HS-5 (cell line): ENCODE data around the gene EPHA10.
"Not testable (repeated sequence)": the region's sequence is repeated elsewhere in the genome, so short reads cannot be mapped to it uniquely, and the experiment has no call there.

Experiments used
- DNase-seq: peaks from one replicate; pipeline ENCODE4 v3.0.0-alpha.2; 2012; ENCODE audit warnings: low read depth

Gene EPHA10

DNA sequence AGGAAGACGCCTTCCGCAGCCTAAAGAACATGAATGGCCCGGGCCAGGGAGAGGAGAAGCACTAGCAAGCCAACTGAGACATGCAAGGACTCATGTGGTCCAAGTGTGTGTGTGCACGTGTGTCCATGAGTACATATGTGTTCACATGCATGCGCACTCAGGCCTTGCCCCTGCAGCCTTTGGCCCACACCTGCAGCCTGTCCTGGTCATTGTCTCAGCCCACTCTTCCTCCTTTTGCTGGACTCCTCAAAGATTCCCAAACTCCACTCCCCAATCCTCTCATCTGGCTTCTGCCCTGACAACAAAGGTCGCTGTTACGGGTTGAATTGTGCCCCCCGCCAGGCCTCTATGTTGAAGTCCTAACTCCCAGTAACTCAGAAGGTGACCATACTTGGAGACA, 50.7 kb downstream of the EPHA10 start:
- DNase-seq = no peak

DNA sequence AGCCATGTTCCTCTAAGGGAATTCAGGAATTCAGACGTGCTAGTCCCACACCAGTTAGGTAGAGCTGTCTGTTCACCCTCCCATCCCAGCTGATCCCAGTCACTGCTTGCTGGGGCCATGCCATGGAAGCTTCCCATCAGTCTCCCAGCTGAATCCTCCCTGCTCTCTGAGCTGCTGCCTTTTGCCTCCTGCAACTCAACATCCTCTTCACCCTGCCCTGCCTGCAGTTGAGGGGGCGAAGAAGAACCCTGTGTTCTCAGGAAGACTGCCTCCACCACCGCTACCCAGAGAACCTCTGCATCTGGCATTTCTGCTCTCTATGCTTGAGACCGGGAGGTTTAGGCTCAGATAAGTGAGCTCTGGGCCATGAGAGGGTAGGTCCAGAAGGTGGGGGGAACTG, 56.4 kb downstream of the EPHA10 start:
- no peak for DNase-seq

DNA sequence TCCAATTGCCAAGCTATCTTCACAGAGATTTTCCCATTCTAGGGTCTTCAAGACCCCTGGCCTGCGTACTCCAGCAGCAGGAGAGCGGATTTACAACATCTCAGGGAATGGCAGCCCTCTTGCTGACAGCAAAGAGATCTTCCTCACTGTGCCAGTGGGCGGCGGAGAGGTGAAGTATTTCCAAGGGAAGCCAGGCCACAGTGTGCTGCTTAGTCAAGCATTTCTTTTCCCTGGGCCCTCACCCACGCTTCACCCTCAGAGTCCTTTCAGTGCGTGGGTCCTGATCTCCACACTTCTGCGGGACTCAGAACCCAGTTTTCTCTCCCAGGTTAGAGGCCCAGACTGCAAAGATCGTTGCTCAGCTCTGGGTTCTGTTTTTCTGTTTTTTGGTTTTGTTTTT, 59.5 kb downstream of the EPHA10 start:
- no peak for DNase-seq

DNA sequence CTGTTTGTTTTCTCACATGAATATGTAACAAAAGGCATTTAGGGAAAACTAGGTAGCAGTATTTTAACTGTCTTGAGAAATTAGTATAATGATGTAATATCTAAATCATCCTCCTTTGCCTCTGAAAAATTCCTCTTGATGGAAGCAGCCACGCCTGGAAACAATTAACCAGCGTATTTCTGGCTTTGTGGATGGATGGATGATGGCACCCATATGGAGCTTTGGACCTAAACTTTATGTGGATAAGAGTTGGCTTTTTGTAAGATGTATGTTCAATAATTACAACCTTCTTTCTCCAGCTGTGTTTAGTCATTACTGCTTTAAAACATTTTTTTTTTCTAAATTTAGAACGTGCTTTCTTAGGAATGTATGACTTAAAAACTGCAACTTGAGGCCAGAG, 60.0 kb downstream of the EPHA10 start:
- no peak for DNase-seq

DNA sequence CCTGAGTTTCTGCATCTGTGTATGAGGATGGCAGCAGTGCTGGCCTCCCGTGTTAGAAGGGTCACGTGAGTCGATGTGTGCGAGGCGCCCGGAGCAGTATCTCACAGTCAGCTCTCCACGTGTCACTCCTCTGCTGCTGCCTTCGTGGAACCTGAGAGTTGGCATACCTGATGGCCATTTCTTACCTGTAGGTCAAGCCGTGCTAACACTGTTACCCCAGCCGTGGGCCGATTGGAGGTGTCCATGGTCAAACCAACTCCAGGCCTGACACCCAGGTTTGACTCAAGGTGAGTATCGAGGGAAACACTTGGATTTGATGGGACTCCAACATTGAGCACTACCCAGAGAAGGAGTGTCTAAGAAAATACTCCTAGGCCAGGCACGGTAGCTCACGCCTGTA, 61.9 kb downstream of the EPHA10 start:
- no peak for DNase-seq

DNA sequence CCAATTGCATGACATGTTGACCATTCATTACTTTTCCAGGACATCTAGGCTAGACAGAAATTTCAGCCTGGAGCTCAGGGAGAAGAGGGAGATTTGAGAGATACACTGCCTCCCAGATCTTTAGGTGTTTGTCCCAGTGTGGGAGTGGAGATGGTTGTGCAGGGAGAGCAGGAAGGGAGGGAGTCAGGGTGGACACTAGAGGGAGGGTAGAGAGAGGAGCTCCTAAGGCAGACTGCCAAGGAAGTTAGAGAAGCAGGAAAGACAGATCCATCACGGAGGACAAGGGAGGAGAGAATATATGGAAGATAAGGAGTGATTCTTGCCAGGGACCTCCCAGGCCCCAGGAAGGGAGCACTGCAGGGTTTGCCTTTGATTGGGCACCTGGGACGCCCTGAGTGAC, 63.9 kb downstream of the EPHA10 start:
- no peak for DNase-seq

DNA sequence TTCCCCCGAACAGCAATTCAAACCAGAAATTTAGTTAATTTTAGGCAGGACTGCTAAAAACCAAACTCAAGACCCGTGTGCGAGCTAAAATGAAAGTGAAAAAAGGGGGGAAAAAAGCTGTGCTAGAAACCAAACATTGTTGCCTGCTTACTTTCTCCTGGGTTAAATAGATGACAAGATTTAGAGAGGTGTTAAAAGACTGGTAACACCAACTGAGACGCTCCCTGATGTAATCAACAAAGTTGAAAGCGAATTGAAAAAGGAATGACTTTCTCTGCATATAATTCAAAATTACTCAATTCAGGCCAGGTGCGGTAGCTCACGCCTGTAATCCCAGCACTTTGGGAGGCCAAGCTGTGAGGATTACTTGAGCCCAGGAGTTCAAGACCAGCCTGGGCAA, 65.8 kb downstream of the EPHA10 start:
- no peak for DNase-seq

DNA sequence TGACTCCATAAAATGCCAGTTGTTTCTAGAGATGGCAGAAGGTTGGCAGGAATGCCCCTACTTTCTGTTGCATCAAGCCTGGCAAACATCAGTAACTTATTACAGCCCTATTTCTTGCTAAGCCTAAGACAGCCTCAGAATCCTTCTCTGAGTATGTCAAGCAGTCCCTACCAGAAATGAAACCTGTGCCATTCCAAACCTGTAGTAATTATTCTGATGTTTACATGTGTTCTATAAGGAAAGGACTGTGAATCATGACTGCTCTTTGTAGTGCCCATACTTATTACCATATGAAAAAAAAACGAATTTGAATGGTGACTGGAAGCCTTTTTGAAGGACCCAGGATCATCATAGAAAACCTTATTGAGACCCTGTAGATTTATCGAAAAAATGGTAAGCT, 67.2 kb downstream of the EPHA10 start:
- DNase-seq = no peak

DNA sequence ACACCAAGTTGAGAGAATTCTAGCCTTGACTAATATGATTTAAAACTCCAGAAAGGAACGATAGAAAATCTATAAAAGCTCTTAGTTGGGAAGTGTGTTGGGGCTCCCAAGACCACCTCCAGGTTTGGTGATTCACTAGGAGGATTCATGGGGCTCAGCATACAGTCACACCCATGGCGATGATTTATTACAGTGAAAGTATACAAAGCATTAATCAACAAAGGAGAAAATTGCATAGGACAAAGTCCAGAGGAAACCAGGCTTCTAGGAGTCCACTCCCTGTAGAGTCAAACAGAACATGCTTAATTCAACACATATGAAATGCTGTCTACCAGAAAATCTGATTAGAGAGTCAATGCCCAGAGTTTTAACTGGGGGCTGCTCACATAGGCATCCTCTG, 67.8 kb downstream of the EPHA10 start:
- no peak for DNase-seq

DNA sequence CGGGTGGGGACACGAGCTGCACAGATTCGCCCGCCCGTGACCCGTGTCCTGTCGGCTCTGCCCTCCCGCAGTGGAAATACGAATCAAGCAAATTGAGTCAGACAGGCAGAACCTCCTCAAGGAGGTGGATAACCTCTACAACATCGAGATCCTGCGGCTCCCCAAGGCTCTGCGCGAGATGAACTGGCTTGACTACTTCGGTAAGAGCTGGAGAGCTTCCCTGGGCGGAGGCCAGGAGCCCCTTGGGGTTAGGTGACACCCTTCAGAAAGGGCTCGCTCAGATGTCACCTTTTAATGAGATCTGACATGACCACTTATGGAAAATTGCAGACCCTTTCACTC, 72.1 kb downstream of the EPHA10 start:
- no peak for DNase-seq

DNA sequence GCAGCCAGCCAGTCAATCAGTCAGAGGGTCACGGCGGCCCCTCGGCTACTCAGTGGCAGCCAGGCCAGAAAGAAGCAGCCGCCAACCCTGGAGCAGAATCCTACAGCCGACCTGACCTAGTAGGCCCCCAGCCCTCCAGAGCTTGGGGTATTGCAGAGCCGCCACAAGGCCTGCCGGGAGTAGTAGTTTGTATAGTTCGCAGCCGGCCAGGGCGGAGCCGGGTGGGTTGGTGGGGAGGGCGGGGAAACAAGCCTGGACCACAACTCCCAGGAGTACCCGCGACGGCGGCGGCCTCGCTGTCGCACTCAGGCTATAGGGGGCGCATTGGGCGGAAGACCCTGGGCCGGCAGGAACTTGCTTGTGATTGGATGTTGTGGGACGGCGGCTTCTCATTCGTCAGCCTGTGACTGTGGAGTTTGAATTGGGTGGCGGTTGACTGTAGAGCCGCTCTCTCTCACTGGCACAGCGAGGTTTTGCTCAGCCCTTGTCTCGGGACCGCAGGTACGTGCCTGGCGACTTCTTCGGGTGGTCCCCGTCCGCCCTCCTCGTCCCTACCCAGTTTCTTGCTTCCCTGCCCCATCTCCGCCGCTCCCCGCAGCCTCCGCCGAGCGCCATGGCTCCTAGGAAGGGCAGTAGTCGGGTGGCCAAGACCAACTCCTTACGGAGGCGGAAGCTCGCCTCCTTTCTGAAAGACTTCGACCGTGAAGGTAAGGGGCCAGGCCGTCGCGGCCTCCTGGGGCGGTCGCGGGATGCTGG, 72.7 kb downstream of the EPHA10 start, which contains the start of gene CDCA8:
TSS of gene CDCA8 (plus strand) at position 439 of the 756 bp plus-strand sequence. CDS start at position 614, 175 bp downstream.
- DNase-seq = peak; percentile 88

DNA sequence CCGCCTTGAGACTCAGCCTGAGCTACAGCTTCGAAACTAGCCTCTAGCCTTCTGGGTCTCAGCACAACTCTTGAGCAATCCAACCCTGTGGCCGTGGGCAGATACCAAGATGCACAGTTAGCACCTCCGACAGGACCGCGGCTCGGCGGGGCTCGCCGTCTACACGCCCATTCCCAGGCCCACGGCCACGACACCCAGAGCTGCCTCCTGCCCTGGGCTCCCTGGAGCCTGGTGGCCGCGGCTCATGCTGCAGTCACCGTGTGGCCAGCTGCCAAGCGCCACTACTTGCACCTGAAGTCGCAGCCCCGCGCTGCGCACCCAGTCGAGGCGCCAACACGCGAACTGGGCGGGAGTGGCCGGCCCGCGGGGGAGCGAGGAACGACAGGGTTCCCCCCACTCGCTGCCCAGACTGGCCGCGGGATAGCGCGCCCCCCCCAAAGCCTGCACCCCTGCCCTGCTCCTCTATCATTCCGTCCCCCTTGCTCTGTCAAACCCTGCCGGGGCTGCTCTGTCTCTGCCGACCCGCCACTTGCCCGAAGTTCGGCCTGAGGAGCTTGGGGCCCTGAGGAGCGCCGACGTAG, 73.3 kb downstream of the EPHA10 start:
- DNase-seq = no peak

DNA sequence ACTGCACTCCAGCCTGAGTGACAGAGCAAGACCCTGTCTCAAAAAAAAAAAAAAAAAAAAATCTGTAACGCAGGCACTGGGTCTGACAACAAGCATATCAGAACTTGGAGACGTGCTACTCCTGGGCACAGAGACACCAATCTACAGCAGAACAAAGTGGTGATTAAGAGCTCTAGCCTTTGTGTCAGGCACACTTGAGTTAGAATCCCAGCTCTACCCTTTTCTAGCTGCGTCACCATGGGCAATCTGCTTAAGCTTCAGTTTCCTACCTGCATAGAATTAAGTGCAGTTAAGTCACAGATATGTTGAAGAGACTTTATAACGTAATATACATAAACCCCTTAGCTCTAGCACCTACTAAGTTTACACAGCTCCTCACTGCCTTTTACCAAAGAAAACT, 76.0 kb downstream of the EPHA10 start:
- no peak for DNase-seq

DNA sequence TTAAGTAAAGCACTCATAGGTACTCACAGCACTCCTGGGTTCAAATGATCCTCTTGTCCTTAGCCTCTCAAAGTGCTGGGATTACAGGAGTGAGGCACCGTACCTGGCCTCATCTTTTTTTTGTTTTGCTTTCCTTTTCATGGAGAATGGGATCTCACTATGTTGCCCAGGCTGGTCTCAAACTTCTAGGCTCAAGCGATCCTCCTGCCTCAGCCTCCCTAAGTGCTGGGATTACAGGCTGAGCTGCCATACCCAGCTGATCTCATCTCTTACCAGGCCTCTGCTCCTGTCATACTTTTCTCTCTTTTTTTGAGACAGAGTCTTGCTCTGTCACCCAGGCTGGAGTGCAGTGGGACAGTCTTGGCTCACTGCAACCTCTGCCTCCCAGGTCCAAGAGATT, 77.2 kb downstream of the EPHA10 start:
- not testable (repeated sequence) for DNase-seq

DNA sequence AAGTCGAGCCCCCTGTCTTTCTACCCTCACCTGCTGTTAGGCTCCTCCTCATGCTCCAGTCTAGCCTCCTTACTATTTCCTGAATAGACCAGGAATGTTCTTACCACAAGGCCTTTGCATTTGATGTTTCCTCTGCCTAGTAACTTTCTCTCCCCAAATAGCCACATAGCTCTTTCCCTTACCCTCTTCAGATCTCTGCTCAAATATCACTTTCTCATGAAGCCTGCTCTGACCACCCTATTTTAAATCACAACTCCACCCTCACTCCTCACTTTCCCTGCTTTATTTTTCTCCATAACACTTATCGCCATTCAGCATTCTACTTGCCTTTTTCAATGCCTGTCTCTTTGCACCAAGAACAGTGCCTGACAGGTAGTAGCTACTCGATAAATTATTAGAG, 79.2 kb downstream of the EPHA10 start:
- DNase-seq = no peak

DNA sequence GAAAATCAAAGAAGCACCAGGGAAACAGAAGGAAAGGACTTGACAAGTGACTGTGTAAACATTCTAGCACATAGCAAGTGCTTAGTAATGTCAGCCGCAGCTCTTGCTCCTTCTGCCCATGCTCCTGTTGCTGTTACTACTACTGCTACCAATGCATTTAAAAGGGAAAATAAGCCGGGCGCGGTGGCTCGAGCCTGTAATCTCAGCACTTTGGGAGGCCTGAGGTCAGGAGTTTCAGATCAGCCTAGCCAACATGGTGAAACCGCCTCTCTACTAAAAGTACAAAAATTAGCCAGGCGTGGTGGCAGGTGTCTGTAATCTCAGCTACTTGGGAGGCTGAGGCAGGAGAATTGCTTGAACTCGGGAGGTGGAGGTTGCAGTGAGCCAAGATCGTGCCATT, 80.7 kb downstream of the EPHA10 start:
- DNase-seq = not testable (repeated sequence)

DNA sequence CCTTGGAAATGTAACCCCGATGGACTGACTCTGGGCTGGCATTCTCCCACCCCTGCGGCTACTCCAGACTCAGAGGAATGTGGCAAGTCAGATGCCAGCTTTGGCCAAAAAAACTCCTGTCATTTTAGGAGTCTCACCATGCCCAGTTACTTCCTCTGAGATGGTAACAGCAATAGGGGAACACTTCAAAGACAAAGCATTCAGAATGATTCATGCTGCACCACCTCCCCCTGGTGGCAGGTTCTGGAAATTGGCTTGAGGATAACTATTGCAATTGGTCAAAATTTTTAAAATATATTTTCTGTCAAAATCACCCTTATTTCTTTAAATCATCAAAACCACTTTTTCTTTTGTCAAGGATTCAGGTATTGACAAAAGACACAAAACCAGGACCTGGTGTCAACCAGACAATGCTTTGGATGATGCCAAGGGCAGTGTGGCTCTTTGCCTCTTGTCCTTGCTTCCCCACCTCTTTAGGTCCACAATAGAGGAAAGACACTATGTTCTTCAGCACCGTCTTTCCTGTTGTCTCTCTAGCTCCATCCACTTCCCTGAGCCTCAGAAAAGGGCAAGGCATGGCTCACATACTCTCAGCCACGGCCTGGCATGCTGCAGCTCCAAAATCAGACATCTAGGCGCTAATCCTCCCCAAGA, 82.5 kb downstream of the EPHA10 start:
- no peak for DNase-seq

DNA sequence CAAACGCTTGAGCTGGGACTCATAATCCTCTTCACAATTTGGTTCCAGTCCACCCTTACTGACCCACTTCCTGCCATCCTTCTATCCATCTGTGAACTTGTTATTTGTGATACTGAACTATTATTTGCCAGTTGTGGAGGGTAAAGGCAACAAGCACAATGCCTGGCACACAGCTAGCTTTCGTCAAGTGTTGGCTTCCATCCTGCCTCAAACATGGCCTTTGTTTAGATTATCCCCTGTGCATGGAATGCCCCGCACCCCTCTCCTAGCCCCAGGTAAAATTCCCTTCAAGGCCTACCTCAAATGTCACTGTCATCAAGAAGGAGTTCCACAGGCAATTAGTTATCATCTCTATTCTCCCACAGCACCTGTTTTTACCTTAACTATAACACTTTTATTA, 84.0 kb downstream of the EPHA10 start:
- DNase-seq = no peak

DNA sequence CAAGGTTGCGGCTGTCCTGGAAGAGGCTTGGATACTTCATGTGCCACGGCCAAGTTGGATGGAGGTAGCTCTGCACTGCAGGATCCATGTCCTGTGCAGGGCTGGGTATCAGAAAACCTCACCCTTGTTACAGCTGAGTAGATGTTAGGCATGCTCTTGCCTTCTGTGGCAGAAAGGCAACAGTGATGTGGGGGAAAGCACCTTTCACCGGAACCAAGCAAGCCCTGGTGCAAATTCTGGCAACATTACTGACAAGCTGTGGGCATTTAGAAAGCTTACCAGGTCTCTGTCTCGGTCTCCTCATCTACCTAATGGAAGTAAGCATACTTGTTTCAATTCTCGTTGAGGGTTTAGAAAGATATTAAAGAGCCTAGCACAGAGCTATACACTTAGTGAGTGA, 87.1 kb downstream of the EPHA10 start:
- no peak for DNase-seq

DNA sequence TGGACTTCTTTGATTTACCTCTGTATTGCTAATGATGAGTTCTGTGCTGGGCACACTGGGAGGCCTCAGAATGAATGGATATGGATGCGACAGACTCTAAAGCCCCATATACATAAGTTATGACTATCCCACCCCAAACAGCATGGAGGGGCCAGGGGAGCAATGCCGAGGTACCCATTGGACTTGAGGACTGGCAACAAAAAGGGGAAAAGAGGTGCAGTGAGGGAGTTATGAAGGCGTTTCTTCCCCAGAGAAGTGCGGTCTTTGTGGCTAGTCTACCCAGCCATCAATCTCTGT, 87.8 kb downstream of the EPHA10 start:
- DNase-seq = no peak

DNA sequence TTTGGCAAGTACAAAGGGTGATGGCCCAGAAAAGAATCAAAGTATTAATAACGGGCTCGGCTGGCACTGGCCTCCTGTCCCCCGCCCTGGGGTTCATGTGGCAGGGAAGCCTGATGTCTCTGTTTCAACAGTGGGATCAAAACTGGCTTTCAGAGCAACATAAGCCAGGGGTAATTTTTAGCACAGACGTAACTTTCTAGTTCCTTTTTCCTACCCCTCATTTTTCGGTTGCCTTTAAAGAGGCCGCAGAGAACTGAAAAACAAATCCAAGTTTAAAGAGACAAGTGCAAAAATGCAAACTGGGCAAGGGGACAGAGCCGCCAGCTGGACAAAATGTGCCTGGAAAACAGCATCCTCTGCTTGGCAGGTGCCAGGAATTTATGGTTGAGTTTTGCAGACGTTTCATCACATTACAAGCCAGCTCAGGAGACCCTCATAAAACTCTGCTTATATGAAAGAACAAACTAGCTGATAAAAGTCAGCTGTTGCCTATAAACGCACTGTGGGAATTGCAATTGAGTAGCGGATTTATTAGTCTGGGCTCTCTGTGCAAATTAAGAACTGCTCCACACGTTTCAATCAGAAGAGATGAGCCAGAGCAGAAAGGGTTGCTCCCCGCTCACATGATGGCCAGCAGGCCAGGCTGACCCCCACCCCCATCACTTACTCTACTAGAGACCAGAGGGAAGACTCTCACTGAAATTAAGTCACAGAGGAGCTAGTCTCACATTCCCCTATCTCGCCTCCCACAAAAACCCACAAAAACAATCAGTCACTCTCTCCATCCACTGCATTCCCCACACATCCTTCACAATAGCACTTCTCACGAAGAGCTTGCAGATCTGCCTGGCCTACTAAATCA, 88.4 kb downstream of the EPHA10 start:
- no peak for DNase-seq

DNA sequence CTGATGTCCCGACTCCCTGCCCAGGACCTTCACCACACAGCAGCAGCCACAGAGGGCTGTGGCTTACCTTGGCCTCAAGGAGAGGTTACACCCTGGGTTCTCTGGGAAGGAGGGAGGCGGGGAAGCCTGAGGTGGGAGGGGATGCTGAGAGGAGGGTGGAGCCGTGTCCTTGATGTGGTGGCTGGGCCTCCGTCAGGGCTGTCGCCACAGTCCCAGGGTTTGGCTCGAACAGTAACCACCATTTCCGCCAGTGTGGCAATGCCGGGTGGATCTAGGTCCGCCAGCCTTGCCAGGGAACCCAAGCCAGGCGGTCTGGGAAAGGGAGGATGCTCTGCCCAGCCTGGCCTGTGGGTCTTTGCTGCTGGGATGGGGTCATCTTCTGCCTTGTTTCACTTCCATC, 91.0 kb downstream of the EPHA10 start:
- DNase-seq = no peak
